LNCaP clone FGC (cell line): ENCODE results near the gene RGL1.

Source experiments
- DNase-seq: peaks from one replicate; pipeline ENCODE4 v3.0.0-alpha.2; 2011; ENCODE audit warnings: low read depth
- H3K4me3 ChIP-seq: 2 replicates; pipeline ENCODE4 v1.5.1; 2011; ENCODE audit warnings: mild to moderate bottlenecking, low read depth, low read length, control low read depth
- CTCF ChIP-seq: IDR thresholded peaks from 2 replicates; pipeline ENCODE4 v1.5.1; 2012; ENCODE audit warnings: mild to moderate bottlenecking; ENCODE audit not compliant: control insufficient read depth, insufficient read depth; ENCODE audit errors: extremely low read depth

The RGL1 gene

GRCh38 chr1:183832459-183832858 lies 27.5 kb downstream of the RGL1 start:
- no peak overlapping the region for H3K4me3 ChIP-seq
- DNase-seq = no peak
- no peak for TF ChIP-seq CTCF

DNA sequence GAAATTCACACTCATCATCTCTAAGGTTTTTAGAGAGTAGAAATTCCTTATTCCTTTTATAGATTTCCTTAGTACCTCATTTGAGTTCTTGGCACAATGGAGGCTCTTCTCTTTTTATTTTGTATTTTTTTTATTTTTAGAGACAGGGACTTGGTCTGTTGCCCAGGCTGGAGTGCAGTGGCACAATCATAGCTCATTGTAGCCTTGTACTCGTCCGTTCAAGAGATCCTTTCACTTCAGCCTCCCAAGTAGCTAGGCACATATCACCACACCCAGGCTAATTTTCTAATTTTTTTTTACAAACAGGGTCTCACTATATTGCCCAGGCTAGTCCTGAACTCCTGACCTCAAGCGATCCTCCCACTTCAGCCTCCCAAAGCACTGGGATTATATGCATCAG lies 29.6 kb downstream of the RGL1 start:
- TF ChIP-seq CTCF = no peak
- no peak overlapping the region for H3K4me3 ChIP-seq

DNA sequence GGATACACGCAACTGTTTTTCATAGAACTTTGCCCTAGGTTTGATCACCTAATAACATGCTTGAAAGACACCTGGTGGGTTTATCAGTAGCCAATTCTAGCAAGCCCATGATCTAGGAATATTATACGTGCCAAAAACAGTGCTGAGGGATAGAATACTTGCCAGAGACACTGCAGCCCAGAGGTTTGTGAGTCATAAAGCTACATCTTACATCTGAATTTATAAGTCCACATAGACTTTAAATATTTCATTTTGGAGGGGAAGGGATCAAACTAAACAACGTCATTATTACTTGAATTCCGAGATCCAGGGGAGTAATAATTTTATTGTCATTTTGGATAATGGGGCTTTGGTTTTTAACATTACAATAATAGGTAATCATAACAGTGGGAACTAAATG lies 31.7 kb downstream of the RGL1 start:
- no peak overlapping the region for H3K4me3 ChIP-seq
- no peak for TF ChIP-seq CTCF
- no peak for DNase-seq

More for the DNA sequence above, 29.6 kb downstream of the RGL1 start:
- DNase-seq = no peak

DNA sequence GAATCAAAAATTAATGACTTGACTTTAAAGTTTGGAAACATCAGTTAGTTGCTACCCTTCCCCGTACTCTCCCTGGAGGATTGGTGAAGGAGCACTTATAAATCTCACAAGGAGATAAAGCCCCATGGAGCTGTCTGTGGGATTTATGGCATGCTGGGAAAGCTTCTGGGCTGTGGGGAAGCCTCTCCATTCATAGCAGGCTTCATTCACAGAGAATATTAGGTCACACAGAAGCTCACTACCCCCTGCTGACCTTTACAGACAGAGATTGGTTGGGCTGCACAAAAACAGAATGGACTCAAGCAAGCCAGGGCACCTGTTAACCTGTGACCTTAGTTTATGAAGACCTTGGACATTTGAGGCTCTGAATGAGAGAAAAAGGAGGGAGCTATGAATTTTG lies 32.1 kb downstream of the RGL1 start:
- no peak for TF ChIP-seq CTCF
- DNase-seq = no peak
- H3K4me3 ChIP-seq = no peak overlapping the region

DNA sequence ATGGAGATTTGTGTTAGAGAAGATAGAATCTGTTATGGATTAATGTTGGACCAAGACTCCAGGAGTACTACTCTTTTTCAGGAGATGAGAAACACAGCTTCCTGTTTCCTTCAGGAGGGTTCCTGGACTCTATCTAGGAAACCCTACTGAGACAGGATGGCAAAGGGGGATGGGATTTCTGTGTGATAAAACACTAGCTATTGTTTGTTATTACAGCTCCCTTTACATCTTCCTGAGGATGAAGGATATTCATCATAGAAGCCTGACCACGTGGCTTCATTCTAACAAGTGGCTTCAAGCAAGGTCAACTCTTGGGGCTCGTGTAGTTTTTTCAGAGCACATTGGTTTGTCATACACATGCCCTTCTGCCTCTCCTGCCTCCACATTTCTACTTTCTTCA lies 33.3 kb downstream of the RGL1 start:
- no peak for DNase-seq
- TF ChIP-seq CTCF = no peak
- H3K4me3 ChIP-seq = no peak overlapping the region

- DNase-seq = no peak
- no peak overlapping the region for H3K4me3 ChIP-seq
- no peak for TF ChIP-seq CTCF
Measured at GRCh38 chr1:183840140-183840539, 35.2 kb downstream of the RGL1 start.

GRCh38 chr1:183841550-183841949 lies 36.6 kb downstream of the RGL1 start:
- TF ChIP-seq CTCF = no peak
- H3K4me3 ChIP-seq = no peak overlapping the region
- no peak for DNase-seq
